UCSD-AML1 (cell line): ENCODE results near the gene ZNF274.
"Not testable (repeated sequence)": the region's sequence is repeated elsewhere in the genome, so short reads cannot be mapped to it uniquely, and the experiment has no call there.

Source experiments
- DNase-seq: peaks from one replicate; lab custom pipeline; 2025; ENCODE audit not compliant: unreplicated experiment; lab: John Stamatoyannopoulos, UW

ZNF274 gene

DNA sequence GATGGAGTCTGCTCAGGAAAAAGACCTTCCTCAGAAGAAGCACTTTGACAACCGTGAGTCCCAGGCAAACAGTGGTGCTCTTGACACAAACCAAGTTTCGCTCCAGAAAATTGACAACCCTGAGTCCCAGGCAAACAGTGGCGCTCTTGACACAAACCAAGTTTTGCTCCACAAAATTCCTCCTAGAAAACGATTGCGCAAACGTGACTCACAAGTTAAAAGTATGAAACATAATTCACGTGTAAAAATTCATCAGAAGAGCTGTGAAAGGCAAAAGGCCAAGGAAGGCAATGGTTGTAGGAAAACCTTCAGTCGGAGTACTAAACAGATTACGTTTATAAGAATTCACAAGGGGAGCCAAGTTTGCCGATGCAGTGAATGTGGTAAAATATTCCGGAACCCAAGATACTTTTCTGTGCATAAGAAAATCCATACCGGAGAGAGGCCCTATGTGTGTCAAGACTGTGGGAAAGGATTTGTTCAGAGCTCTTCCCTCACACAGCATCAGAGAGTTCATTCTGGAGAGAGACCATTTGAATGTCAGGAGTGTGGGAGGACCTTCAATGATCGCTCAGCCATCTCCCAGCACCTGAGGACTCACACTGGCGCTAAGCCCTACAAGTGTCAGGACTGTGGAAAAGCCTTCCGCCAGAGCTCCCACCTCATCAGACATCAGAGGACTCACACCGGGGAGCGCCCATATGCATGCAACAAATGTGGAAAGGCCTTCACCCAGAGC lies 29.6 kb downstream of the ZNF274 start:
- no peak for DNase-seq

- no peak for DNase-seq
These were observed 30.2 kb downstream of the ZNF274 start for GRCh38 chr19:58213075-58213369.

GRCh38 chr19:58217069-58217481 lies 34.2 kb downstream of the ZNF274 start:
- no peak for DNase-seq

- DNase-seq: no peak
These were observed 34.9 kb downstream of the ZNF274 start for GRCh38 chr19:58217607-58218391.

GRCh38 chr19:58218899-58219298 lies 36.0 kb downstream of the ZNF274 start:
- peak; percentile 18 for DNase-seq

GRCh38 chr19:58227964-58228584 lies 45.2 kb downstream of the ZNF274 start:
- DNase-seq: no peak

DNA sequence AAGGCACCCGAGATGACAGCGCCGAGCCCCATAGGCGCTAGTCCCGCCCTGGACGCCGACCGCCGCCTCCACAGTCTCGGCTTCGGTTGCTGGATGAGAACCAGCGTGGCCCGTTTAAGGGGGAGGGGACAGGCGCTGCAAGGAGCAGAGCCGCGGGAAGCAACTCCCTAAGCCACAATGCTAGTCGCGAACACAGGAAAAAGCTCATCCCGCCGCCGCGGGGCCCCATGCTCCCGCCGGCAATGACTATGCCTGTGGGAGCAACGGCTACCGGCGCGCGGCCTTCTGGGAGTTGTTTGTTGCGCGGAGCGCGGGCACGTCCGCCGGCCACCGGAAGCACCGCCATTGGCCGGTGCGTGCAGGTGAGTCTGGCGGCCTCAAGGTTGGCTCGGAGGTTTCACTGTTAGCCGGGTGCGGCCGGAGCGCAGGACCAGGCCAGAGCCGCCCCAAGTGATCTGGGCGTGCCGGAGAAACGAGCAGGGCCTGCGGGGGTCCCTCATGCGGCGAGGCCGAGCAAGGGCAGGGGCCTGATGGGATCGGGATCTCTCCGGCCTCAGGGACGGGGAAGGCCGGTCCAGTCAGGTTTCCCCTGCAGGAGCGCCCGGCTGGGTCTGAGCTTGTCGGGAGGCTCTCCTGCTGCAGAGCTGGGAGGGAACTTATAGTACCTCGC lies 45.9 kb downstream of the ZNF274 start, which contains the start of gene ZNF544:
ZNF544 (plus strand) TSS at position 330 of the 670 bp plus-strand sequence. CDS start 15,110 bp downstream, outside the sequence.
- peak; percentile 73 for DNase-seq

GRCh38 chr19:58229255-58229639 lies 46.4 kb downstream of the ZNF274 start:
- DNase-seq: no peak

DNA sequence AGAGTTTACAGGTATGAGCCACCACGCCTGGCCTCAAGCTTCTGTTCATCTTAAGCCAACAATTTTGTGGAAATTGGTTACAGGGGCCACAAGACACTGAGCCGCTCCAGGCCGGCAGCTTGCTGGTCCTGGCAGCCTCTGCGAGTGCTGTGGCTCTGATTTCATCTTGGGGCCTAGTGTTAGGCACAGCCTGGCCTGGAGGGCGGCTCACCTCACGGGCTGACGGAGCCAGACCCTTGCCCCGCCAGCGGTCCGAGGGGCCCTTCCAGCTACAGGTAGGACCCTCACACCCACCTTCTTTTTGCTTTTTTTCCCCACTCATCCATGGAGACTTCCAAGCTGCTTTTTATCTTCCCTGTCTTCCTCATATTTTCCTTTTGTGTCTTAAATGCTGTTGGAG lies 54.5 kb downstream of the ZNF274 start:
- no peak for DNase-seq

DNA sequence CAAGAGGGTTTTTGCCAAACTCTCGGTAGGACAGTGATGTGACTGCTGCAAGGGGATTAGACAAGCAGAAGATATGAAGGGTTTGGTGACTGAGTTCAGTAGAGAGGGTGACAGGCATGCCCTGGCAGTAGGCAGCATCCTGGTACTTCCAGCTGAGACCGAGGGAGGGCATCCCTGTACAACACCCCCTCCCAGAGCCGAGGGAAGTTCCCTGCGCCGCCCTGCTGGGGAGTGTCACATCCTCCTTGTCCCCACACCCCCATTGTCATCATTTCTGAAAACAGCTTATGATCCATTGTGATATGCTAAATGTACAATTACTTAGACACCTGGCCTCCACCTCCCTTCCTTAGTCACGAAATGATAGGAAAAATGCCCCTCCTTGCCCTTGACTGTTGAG lies 60.5 kb downstream of the ZNF274 start:
- no peak for DNase-seq

- no peak for DNase-seq
These were observed 66.0 kb downstream of the ZNF274 start for GRCh38 chr19:58248886-58249285.

GRCh38 chr19:58252102-58252685 lies 69.3 kb downstream of the ZNF274 start:
- no peak for DNase-seq

GRCh38 chr19:58258259-58258658 lies 75.4 kb downstream of the ZNF274 start:
- not testable (repeated sequence) for DNase-seq

GRCh38 chr19:58261600-58261967 lies 78.7 kb downstream of the ZNF274 start:
- no peak for DNase-seq

DNA sequence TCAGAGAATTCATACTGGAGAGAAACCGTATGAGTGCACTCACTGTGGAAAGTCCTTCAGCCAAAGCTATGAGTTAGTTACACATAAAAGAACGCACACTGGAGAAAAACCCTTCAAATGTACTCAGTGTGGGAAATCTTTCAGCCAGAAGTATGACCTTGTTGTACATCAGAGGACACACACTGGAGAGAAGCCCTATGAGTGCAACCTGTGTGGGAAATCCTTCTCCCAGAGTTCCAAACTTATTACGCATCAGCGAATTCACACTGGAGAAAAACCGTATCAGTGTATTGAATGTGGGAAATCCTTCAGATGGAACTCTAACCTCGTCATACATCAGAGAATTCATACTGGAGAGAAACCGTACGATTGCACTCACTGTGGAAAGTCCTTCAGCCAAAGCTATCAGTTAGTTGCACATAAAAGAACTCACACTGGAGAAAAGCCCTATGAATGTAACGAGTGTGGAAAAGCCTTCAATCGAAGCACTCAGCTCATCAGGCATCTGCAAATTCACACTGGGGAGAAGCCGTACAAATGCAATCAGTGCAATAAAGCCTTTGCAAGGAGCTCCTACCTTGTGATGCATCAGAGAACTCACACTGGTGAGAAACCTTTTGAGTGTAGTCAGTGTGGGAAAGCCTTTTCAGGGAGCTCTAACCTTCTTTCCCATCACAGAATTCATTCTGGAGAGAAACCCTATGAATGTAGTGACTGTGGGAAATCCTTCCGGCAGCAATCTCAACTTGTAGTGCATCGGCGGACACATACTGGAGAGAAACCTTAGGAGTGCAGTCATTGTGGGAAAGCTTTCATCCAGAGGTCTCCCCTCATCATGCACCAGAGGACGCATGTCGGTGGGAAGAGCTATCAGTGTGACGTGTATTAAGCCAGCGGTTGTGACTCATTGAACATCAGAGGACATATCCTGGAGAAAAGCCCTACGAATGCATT lies 79.4 kb downstream of the ZNF274 start:
- DNase-seq: no peak

DNA sequence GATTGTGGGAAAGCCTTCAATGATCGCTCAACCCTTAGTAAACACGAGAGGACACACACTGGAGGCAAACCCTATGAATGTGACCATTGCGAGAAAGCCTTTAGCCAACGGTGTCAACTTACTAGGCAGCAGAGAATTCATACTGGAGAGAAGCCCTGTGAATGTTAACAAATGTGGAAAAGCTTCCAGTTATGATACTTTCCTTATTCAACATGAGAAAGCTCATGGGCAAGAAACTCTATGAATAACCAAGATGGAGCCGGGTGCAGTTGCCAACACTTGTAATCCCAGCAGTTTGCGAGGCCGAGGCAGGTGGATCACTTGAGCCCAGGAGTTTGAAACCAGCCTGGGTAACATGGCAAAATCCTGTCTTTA lies 80.0 kb downstream of the ZNF274 start:
- DNase-seq: no peak
